ENCODE results near the gene ADCY6.

Gene ADCY6

DNA sequence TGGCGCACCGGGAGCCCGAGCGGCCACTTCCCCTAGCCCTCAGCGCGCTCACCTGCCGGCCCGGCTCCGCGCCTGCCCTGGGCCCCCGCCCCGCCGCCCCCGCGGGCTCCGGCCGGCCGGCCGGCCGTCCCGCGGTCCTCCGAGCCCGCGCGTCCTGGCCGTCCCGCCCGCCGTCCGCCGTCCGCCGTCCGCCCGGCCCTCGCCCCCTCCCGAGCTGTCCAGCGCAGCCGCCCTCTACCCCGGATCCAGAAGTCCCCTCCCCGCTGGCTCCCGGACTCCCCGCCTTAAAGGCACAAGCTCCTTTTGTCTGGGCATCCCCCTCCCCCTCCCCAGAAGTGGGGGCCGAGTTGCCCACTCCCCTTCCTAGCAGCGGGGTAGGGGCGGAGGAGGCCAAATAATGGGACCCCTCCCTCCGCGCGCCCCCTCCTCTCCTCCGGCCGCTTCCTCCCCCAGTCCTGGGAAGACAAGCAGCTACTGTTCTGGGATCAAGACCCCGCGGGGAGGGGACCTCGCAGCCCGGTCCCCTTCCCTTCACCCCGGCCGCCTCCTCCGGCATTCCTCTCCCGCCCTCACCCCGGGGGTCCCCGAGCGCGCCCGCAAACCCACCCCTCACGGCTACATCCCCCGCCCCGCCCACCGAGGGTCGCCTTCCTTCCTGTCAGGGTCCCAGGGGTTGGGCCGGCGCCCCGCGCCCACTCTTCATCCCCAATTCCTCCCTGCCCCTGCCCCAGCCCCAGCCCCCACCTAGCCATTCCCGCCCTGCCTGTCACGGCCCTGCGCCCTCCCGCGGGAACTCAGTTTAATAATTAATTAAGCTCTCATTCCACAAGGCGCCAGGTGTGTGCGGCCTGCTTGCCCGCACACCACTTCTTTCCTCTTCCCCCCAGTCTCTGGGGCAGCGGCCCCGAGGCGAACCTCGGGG, at the start of gene ADCY6:
Gene ADCY6, minus strand, starts transcription at position 236 of the 922 bp plus-strand sequence. CDS start 5,655 bp downstream, outside the sequence.
- DNase-seq = peak; percentile 37

DNA sequence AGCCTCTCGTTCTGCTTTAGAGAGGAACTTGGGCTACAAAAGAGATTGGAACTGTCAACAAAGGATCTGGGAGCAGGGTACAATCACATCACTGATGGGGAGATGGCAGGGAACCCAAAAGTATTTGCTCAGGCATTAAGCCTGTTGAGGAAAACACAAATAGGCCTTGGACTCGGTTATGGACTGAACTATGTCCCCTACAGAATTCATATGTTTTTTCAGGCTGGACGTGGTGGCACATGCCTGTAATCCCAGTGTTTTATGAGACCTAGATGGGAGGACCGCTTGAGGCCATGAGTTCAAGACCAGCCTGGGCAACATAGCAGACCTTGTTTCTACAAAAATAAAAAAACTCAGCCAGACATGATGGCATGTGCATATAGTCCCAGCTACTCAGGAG, 49.2 kb upstream of the ADCY6 start:
- DNase-seq = no peak

DNA sequence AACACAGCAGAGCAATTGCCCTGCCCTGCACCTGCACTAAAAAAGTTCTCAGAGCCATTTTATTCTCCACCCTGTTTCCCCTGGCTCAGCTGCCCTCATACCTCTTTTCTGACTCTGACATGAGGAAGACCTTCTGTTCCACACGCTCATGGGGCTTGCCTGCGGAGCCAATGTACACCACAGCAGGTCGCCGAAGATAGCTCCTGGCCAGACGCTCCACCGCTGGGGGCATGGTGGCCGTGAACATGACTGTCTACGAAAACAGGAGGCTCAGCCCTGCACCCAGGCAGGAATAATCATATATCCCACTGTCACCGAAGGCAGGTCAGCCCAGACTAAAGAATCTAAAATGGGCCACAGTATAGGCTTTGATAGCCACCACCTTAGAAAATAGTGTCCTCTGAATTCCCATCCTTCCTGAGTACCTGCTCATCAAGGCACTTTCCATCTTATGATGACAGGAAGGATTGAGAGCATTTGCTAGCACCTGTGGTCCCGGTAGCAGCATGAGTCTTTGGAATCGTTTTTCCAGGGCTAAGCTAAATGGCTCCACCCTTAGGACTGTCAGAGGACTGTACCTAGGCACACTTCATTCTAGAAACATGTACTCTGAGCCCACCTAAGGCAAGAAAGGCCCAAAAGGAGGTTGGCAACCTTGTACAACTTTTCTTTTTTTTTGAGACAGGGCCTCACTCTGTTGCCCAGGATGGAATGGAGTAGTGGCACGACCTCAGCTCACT, 43.6 kb upstream of the ADCY6 start:
- no peak for DNase-seq

GRCh38 chr12:48831257-48831656, 42.4 kb upstream of the ADCY6 start:
- no peak for DNase-seq

- DNase-seq = no peak
Observed at GRCh38 chr12:48828841-48829575, 40.1 kb upstream of the ADCY6 start.

DNA sequence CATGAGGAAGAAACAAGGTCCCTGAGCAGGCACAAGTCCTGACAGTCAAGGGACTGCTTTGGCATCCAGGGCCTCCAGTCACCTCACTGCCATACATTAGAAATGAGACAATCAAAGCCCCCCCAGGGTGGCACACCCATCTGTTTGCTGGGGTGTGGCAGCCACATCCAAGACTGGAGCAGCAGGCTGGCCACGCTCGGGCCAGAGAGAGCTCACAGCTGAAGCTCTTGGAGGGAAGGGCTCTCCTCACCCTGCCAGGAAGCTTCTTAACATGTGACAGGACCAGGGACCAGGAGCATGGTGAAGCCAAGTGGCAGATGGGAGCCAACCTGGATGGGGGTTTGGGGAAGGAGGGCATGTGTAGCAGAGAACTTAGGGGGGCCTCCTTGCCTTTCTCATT, 39.4 kb upstream of the ADCY6 start:
- no peak for DNase-seq

DNA sequence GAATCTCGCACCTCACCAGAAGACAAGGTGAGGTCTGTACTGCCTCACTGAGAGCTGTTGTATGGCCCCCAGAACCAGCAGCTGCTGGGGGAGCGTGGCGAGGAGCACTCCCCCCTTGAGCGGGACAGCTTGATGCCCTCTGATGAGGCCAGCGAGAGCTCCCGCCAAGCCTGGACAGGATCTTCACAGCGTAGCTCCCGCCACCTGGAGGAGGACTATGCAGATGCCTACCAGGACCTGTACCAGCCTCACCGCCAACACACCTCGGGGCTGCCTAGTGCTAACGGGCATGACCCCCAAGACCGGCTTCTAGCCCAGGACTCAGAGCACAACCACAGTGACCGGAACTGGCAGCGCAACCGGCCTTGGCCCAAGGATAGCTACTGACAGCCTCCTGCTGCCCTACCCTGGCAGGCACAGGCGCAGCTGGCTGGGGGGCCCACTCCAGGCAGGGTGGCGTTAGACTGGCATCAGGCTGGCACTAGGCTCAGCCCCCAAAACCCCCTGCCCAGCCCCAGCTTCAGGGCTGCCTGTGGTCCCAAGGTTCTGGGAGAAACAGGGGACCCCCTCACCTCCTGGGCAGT, 38.7 kb upstream of the ADCY6 start:
- no peak for DNase-seq

DNA sequence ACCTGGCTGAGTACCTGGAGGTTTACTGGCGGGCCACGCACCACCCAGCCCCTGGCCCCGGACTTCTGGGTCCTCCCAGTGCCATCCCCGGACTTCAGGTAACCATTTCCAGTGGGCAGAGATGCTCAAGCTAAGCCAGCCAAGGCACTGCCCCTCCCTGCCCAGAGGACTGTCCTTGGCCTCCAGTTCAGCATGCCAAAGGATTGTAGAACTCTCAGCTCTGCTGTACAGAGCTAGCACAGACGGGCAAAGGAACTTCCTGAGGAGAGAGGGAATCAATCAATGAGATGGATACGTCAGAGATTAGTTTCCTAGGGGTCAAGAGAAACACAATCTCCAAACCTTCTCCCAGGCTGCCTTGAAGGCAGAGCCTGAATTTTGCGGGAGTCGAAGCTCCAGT, 38.1 kb upstream of the ADCY6 start:
- no peak for DNase-seq

DNA sequence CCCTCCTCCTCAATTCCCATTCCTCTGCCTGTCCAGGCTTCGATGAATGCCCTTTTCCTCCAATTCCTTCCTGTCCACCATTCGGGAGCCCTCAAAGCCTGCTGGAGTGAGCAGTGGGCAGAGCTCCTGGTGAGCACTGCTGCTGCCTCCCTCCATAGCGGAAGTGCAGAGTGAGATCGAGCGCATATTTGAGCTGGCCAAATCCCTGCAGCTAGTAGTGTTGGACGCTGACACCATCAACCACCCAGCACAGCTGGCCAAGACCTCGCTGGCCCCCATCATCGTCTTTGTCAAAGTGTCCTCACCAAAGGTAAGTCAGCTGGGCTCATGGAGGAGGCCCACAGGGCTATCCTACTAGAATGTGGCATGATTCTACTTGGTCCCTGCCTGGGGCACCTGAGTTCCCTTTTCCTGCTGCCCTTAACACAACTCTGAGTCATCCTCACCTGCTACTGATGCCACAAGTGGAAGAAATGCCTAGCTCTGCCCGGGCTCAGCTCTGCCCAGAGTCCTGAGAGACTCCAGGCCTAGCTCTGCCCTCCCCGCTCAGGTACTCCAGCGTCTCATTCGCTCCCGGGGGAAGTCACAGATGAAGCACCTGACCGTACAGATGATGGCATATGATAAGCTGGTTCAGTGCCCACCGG, 37.4 kb upstream of the ADCY6 start:
- no peak for DNase-seq

GRCh38 chr12:48824905-48825304, 36.0 kb upstream of the ADCY6 start:
- DNase-seq = peak; percentile 1

- peak; percentile 0 for DNase-seq
Observed at GRCh38 chr12:48824112-48824511, 35.2 kb upstream of the ADCY6 start.

- DNase-seq = no peak
Observed at GRCh38 chr12:48823281-48823680, 34.4 kb upstream of the ADCY6 start.

- DNase-seq = no peak
Observed at GRCh38 chr12:48822711-48823110, 33.8 kb upstream of the ADCY6 start.

DNA sequence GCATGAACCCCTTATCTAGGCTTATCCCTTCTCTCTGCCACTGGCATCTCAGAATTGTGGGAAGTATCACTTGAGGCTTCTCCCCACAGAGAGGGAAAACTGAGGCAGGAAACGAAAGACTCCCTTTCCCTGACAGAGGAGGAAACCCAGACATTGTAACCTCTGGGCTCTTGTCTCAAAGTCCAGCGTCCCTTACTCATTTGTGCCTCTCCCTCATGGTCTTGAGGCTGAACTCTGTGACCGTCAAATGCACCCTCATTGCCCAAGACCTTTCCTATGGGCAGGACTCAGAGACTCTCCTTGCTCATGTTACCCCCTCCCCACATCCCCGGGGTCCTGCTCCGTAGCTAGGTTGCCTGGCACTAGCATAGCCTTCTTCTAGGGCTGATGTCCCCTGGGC, 33.2 kb upstream of the ADCY6 start:
- DNase-seq = no peak

DNA sequence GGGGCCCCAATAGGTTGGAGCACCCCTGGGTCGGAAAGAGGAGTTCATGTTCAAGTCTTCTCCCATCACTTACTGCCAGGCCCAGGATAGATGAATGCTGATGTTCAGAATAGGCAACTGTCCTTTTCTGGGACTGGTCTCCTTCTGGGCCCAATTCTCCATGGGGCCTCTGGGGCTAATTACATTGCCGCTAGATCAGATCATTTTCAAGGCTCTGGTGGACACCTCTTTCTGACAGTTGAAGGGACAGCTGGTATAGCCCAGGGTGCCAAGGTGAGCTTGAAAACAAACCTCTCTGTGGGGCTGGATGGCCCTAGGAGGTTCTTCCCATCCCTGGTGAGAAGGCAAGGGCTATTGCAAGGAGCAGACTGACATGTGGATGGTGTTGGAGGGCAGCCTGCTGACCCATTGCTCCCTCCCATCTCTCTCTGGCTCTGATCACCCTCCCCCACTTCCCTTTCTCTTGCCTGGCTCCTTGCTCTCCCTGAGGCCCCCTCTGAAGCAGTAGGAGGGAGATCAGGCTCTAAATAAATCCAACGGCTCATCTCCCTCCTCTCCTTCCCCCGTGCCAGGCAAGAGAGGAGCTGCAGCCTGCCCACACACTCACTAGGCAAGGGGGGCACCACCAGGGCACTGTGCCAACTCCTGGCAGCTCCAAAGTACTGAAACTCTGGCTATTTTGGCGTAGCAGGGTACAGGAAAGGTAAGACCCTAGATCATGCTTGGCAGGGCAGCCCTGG, 31.3 kb upstream of the ADCY6 start:
- DNase-seq = no peak

- peak; percentile 61 for DNase-seq
Observed at GRCh38 chr12:48818831-48819590, 30.1 kb upstream of the ADCY6 start.

GRCh38 chr12:48817873-48818830, 29.3 kb upstream of the ADCY6 start, which contains the start of gene CACNB3:
CACNB3 (plus strand) TSS chr12:48818496; CDS start chr12:48818930, 434 bp downstream.
- peak; percentile 71 for DNase-seq

DNA sequence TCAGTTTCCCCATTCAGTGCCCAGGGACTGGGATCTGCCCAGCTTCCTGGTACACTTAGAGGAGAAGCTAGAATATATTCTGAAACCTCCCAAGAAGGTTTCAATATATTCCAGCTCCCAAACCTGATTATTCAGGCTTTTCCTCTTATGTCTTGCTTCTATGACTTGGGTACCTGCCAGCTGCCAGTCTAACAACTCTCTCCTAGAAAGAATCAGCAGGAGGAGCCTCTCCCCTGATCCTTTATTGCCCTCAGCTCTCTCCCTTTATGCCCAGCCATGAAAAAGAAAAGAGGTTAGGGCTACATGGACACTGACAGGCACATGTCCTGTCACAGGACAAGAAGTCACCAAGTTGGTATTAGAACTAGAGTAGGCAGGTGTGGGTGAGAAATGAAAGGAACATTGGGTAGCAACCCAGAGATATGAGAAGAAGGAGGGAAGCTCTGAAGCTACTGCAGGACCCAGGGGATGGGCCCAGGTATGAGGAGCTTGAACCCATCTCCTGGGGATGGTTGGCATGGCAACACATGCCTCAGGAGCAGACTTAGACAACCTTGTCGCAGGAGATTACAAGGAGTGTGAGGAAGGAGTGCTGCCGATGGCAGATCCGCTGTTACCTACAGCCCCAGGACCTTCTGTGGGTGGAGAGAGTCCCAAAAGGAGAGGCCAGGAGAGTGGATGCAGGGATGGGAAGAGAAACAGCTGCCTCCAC, 27.4 kb upstream of the ADCY6 start:
- peak; percentile 38 for DNase-seq

Measured in hematopoietic multipotent progenitor cell treated with erythropoietin and hydrocortisone succinate and interleukin-3 and kit ligand, for 6 days (in vitro differentiated cells).